GM19463 (cell line): ENCODE measurements around the gene PACS2.
A peak's percentile ranks its signal among the peaks of the same experiment; 100 is the strongest.

Experiments
- ATAC-seq: cut with Tn5 transposase; IDR thresholded peaks from one replicate; pipeline ENCODE4 v1.9.1; 2021; ENCODE audit warnings: mild to moderate bottlenecking, moderate library complexity; ENCODE audit not compliant: unreplicated experiment

The PACS2 gene

GRCh38 chr14:105398044-105398725 is 83.6 kb downstream of the PACS2 start, which contains the start of gene TEX22:
TSS of gene TEX22 (plus strand) at chr14:105398538. CDS start at chr14:105399341, 803 bp downstream.
- ATAC-seq, result peak; percentile 85

GRCh38 chr14:105398726-105399465 is 84.3 kb downstream of the PACS2 start:
- ATAC-seq, result peak; percentile 37

GRCh38 chr14:105399466-105399775 is 84.9 kb downstream of the PACS2 start:
- ATAC-seq, result no peak

- no peak for ATAC-seq
Measured at GRCh38 chr14:105400016-105400415, 85.5 kb downstream of the PACS2 start.

- ATAC-seq, result no peak
Measured at GRCh38 chr14:105401699-105402098, 87.2 kb downstream of the PACS2 start.

- no peak for ATAC-seq
Measured at GRCh38 chr14:105408592-105408991, 94.0 kb downstream of the PACS2 start.

GRCh38 chr14:105409364-105409763 is 94.8 kb downstream of the PACS2 start:
- no peak for ATAC-seq

GRCh38 chr14:105410642-105411016 is 96.1 kb downstream of the PACS2 start:
- ATAC-seq, result no peak

- ATAC-seq, result no peak
Measured at GRCh38 chr14:105411017-105411941, 96.7 kb downstream of the PACS2 start.

GRCh38 chr14:105411985-105412770 is 97.6 kb downstream of the PACS2 start:
- no peak for ATAC-seq

GRCh38 chr14:105412771-105413543 is 98.4 kb downstream of the PACS2 start:
- no peak for ATAC-seq

- ATAC-seq, result no peak
Measured at GRCh38 chr14:105413544-105413886, 99.0 kb downstream of the PACS2 start.

GRCh38 chr14:105414456-105415371 is 100.2 kb downstream of the PACS2 start:
- ATAC-seq, result peak; percentile 53

GRCh38 chr14:105415481-105416428 is 101.2 kb downstream of the PACS2 start:
- ATAC-seq, result no peak

- ATAC-seq, result no peak
Measured at GRCh38 chr14:105416671-105417070, 102.1 kb downstream of the PACS2 start.

- no peak for ATAC-seq
Measured at GRCh38 chr14:105417690-105418121, 103.2 kb downstream of the PACS2 start.

GRCh38 chr14:105418269-105419194 is 104.0 kb downstream of the PACS2 start:
- ATAC-seq, result no peak
